ENCODE data around the gene ERO1B. TPM values are rescaled to one million over a fixed set of nuclear protein-coding genes. Genes with fewer than 3 reads are reported as not detected.

Gene ERO1B
- total RNA-seq, 3 donors from 2014 or later (not counting 1 experiment from before 2014, with no cell fraction given) = 14.7 to 17.8 (median 16.5) TPM

DNA sequence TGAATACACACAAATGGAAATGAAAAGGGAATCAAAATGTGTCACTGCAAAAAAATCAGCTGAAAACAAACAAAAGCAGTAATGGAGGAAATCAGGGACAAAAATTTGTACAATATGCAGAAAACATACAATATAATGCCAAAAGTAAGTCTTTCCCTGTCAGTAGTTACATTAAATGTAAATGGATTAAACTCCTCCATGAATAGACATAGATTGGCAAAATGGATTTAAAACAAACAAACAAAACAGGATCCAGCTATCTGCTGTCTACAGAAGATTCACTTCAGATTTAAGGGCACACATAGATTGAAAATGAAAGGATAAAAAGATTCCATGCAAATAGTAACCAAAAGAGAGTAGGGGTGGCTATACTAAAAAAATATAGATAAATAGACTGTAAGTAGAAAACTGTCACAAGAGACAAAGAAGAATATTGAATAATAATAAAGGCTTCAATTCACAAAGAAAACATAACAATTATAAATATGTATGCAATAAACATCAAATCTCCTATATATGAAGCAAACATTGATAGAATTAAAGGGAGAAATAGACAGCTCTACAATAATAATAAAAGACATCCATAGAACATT is 42.2 kb upstream of the ERO1B start:
- no peak overlapping the region for H3K27ac ChIP-seq (ENCODE audit: low read length)
- H3K27me3 ChIP-seq (ENCODE audit: control insufficient read depth, insufficient read depth, low read length) = no peaks in the 10 kb centered on the region
- H3K9me3 ChIP-seq (ENCODE audit: control insufficient read depth, insufficient read depth, low read length) = peaks cover 6% of the 10 kb centered on the region
- ATAC-seq (no peak), DNase-seq (no peak)
- Mint-ChIP-seq H3K4me3 (no peak overlapping the region), H3K4me1 (no peaks in the 10 kb centered on the region), H3K27me3 (ENCODE audit: low read depth in 2 of 2) (peaks cover 8 to 17% of the 10 kb centered on the region in 2 donors), H3K36me3 (peaks cover 30% of the 10 kb centered on the region), H3K9me3 (peaks cover 10 to 19% of the 10 kb centered on the region in 2 donors), H3K27ac (no peak overlapping the region)
- intact Hi-C loops (cut with micrococcal nuclease) = no loop called here
- H3K36me3 ChIP-seq (ENCODE audit: control insufficient read depth, insufficient read depth, low read length) = no peaks in the 10 kb centered on the region
- no peak for TF ChIP-seq CTCF (IDR thresholded peaks at IDR 0.05)
- no peak overlapping the region for H3K4me3 ChIP-seq (ENCODE audit: low read length)
- no peaks in the 10 kb centered on the region for H3K4me1 ChIP-seq (ENCODE audit: control insufficient read depth, insufficient read depth, low read length)

GRCh38 chr1:236322566-236323409 is 41.0 kb upstream of the ERO1B start:
- no peak overlapping the region for H3K4me3 Mint-ChIP-seq
- no peak overlapping the region for H3K4me3 ChIP-seq (ENCODE audit: low read length)
- intact Hi-C loops (cut with micrococcal nuclease) = no loop called here
- DNase-seq (no peak), ATAC-seq (no peak)
- H3K27me3 Mint-ChIP-seq (ENCODE audit: low read depth in 2 of 2) = peaks cover 11 to 17% of the 10 kb centered on the region in 2 donors
- H3K36me3 ChIP-seq (ENCODE audit: control insufficient read depth, insufficient read depth, low read length) = no peaks in the 10 kb centered on the region
- no peak for TF ChIP-seq CTCF (IDR thresholded peaks at IDR 0.05)
- H3K27ac Mint-ChIP-seq = no peak overlapping the region
- peaks cover 6% of the 10 kb centered on the region for H3K9me3 ChIP-seq (ENCODE audit: control insufficient read depth, insufficient read depth, low read length)
- H3K9me3 Mint-ChIP-seq = peaks cover 10 to 19% of the 10 kb centered on the region in 2 donors
- H3K36me3 Mint-ChIP-seq = peaks cover 30% of the 10 kb centered on the region
- no CpG with 5 or more reads among the region's 1 CpG for WGBS (ENCODE audit: insufficient coverage)
- H3K27me3 ChIP-seq (ENCODE audit: control insufficient read depth, insufficient read depth, low read length) = no peaks in the 10 kb centered on the region
- H3K4me1 ChIP-seq (ENCODE audit: control insufficient read depth, insufficient read depth, low read length) = no peaks in the 10 kb centered on the region
- H3K27ac ChIP-seq (ENCODE audit: low read length) = no peak overlapping the region
- H3K4me1 Mint-ChIP-seq = no peaks in the 10 kb centered on the region

DNA sequence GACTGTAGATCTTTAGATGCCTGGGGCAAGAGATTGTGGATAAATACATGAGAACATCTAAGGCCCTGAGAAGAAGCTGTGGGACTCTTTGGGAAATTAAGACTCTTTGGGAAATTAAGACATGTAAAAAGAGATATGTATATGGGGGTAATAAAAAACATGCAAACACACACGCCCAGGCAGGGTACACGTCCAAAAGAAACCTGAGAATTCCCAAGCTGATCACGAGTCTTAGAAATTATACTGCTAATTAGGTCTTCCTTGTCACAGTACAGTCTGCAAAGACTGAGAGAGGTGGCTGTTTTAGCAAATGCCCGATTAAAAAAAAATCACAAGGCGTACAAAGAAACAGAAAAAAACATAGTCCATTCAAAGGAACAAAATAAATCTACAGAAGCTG is 39.3 kb upstream of the ERO1B start:
- Mint-ChIP-seq H3K4me1 (no peaks in the 10 kb centered on the region), H3K4me3 (no peak overlapping the region), H3K27me3 (ENCODE audit: low read depth in 2 of 2) (peaks cover 11 to 19% of the 10 kb centered on the region in 2 donors), H3K9me3 (peaks cover 10 to 19% of the 10 kb centered on the region in 2 donors), H3K27ac (no peak overlapping the region), H3K36me3 (peaks cover 30% of the 10 kb centered on the region)
- Histone ChIP-seq H3K9me3 (ENCODE audit: control insufficient read depth, insufficient read depth, low read length) (peaks cover 6% of the 10 kb centered on the region), H3K27ac (ENCODE audit: low read length) (no peak overlapping the region), H3K4me1 (ENCODE audit: control insufficient read depth, insufficient read depth, low read length) (no peaks in the 10 kb centered on the region), H3K4me3 (ENCODE audit: low read length) (no peak overlapping the region), H3K36me3 (ENCODE audit: control insufficient read depth, insufficient read depth, low read length) (no peaks in the 10 kb centered on the region), H3K27me3 (ENCODE audit: control insufficient read depth, insufficient read depth, low read length) (no peaks in the 10 kb centered on the region)
- intact Hi-C loops (cut with micrococcal nuclease) = no loop called here
- ATAC-seq (no peak), DNase-seq (no peak)
- WGBS (ENCODE audit: insufficient coverage) = 90% methylated on average over 5 of the region's 5 CpGs
- TF ChIP-seq CTCF (IDR thresholded peaks at IDR 0.05) = no peak
